NT2/D1 (cell line): ENCODE results near the gene C22orf42.
"Not testable (repeated sequence)": the region's sequence is repeated elsewhere in the genome, so short reads cannot be mapped to it uniquely, and the experiment has no call there.

ENCODE experiments used
- SUZ12 ChIP-seq: IDR thresholded peaks from 2 replicates; pipeline ENCODE4 v1.6.1; 2011; ENCODE audit not compliant: insufficient read length, insufficient read depth; ENCODE audit errors: extremely low read depth
- YY1 ChIP-seq: IDR thresholded peaks from 2 replicates; pipeline ENCODE4 v1.6.1; 2011; ENCODE audit not compliant: insufficient read length, insufficient read depth
- ZNF274 ChIP-seq: IDR thresholded peaks from 2 replicates; pipeline ENCODE4 v1.6.1; 2011; ENCODE audit warnings: mild to moderate bottlenecking, low read depth, low read length

- not testable (repeated sequence) for TF ChIP-seq ZNF274, YY1, SUZ12
Measured at GRCh38 chr22:32136881-32137280, 22.2 kb downstream of the C22orf42 start.
